SK-N-MC (cell line): ENCODE results near the gene E2F4.

Experiments used
- EZH2 ChIP-seq: fragments of 200-600 bp; sonication (generic); IDR thresholded peaks from one replicate; pipeline ENCODE4 v1.6.1; 2017; ENCODE audit warnings: antibody characterized with exemption
- POLR2AphosphoS5 ChIP-seq: IDR thresholded peaks from 2 replicates; pipeline ENCODE4 v1.6.1; 2012; ENCODE audit warnings: mild to moderate bottlenecking, low read depth, low read length, borderline replicate concordance

DNA sequence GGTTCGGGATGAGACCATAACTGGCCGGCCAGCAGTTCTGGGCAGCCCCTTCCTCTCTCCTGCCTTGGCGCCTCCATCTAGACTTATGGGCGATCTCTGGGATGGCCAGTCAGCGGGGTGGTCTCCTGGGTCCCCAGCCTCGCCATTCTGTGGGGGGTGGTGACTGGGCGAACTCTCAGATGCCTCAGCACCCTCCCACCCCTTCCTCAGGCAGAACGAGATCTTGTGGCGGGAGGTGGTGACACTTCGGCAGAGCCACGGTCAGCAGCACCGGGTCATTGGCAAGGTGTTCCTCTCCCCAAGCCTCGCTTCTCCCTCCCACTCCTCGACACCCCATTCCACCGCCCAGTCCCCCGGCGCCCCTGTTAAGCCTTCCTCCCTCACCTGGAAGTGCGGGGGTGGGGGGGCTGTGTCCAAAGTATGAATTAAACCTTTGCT, 25.8 kb upstream of the E2F4 start:
- TF ChIP-seq EZH2 (no peak), POLR2AphosphoS5 (no peak)
